HEK293 (cell line): Measurements from ENCODE around the gene SYNM.

Source experiments
- CTCF ChIA-PET: fragments of 350-600 bp; formaldehyde crosslinking; extraction: SDS; loops from one replicate; lab custom pipeline; 2021; ENCODE audit warnings: antibody characterized with exemption; lab: Yijun Ruan, JAX
- POLR2A ChIA-PET: fragments of 300-600 bp; formaldehyde crosslinking; extraction: SDS; loops from one replicate; lab custom pipeline; 2020; ENCODE audit warnings: antibody characterized with exemption, inconsistent platforms; lab: Yijun Ruan, JAX
- H3K27ac ChIP-seq: fragments of 200-500 bp; sonication (Bioruptor generic); 2 replicates; pipeline ENCODE4 v1.5.1; 2014; ENCODE audit warnings: low read depth, low read length, control low read depth, inconsistent platforms; ENCODE audit errors: extremely low read depth
- H3K36me3 ChIP-seq, 2 experiments: fragments of 200-500 bp in 1 of 2; sonication (Bioruptor generic) in 1 of 2; 1 replicate in 1 of 2; 2 replicates in 1 of 2; pipeline ENCODE4 v1.5.1; 2014 to 2017; ENCODE audit warnings: inconsistent platforms in 2 of 2, low read length in 2 of 2; ENCODE audit not compliant: control insufficient read depth in 2 of 2, insufficient read depth in 1 of 2
- H3K4me1 ChIP-seq: fragments of 200-500 bp; sonication (Bioruptor generic); 2 replicates; pipeline ENCODE4 v1.5.1; 2014; ENCODE audit warnings: mild to moderate bottlenecking, low read length, inconsistent platforms; ENCODE audit not compliant: control insufficient read depth, insufficient read depth
- H3K4me3 ChIP-seq: 2 replicates; pipeline ENCODE4 v1.5.1; 2011; ENCODE audit warnings: low read depth, mild to moderate bottlenecking, control low read depth, low read length, moderate library complexity
- H3K9me3 ChIP-seq: fragments of 200-500 bp; sonication (Bioruptor generic); 2 replicates; pipeline ENCODE4 v1.5.1; 2014; ENCODE audit warnings: low read depth, low read length, inconsistent platforms; ENCODE audit not compliant: control insufficient read depth, insufficient read depth
- BCL11A ChIP-seq: fragments of 450-650 bp; formaldehyde crosslinking; IDR thresholded peaks from 2 replicates; pipeline ENCODE4 v1.5.1; 2016; ENCODE audit warnings: low read depth, missing biosample characterization, missing genetic modification characterization
- GLI2 ChIP-seq: fragments of 450-650 bp; formaldehyde crosslinking; IDR thresholded peaks from 2 replicates; pipeline ENCODE4; 2017; ENCODE audit warnings: missing biosample characterization, missing genetic modification characterization, low read depth, borderline replicate concordance
- GLI4 ChIP-seq: fragments of 450-650 bp; formaldehyde crosslinking; IDR thresholded peaks from 2 replicates; pipeline ENCODE4 v1.5.1; 2016; ENCODE audit warnings: missing biosample characterization, missing genetic modification characterization
- MEIS1 ChIP-seq: sonication (generic); formaldehyde crosslinking; IDR thresholded peaks from 2 replicates; pipeline ENCODE4 v1.8.1; 2022; ENCODE audit warnings: missing genetic modification reagents, mild to moderate bottlenecking, borderline replicate concordance
- PATZ1 ChIP-seq: fragments of 450-650 bp; formaldehyde crosslinking; IDR thresholded peaks from 2 replicates; pipeline ENCODE4 v1.5.1; 2016; ENCODE audit warnings: missing biosample characterization, missing genetic modification characterization
- PRDM1 ChIP-seq: fragments of 450-650 bp; formaldehyde crosslinking; IDR thresholded peaks from 2 replicates; pipeline ENCODE4; 2016; ENCODE audit warnings: missing biosample characterization, missing genetic modification characterization
- PRDM4 ChIP-seq: fragments of 450-650 bp; formaldehyde crosslinking; IDR thresholded peaks from 2 replicates; pipeline ENCODE4 v1.5.1; 2017; ENCODE audit warnings: missing biosample characterization, missing genetic modification characterization
- RBAK ChIP-seq: fragments of 450-650 bp; formaldehyde crosslinking; IDR thresholded peaks from 2 replicates; pipeline ENCODE4 v1.5.1; 2016; ENCODE audit warnings: missing biosample characterization, missing genetic modification characterization
- SCRT2 ChIP-seq: fragments of 450-650 bp; formaldehyde crosslinking; IDR thresholded peaks from 2 replicates; pipeline ENCODE4 v1.5.1; 2016; ENCODE audit warnings: missing biosample characterization, missing genetic modification characterization
- ZBTB17 ChIP-seq: fragments of 450-650 bp; formaldehyde crosslinking; IDR thresholded peaks from 2 replicates; pipeline ENCODE4 v1.5.1; 2016; ENCODE audit warnings: missing biosample characterization, missing genetic modification characterization
- ZFP3 ChIP-seq: fragments of 450-650 bp; formaldehyde crosslinking; IDR thresholded peaks from 2 replicates; pipeline ENCODE4 v1.5.1; 2016; ENCODE audit warnings: low read depth, missing biosample characterization, missing genetic modification characterization
- ZFP69B ChIP-seq: fragments of 450-650 bp; formaldehyde crosslinking; IDR thresholded peaks from 2 replicates; pipeline ENCODE4 v1.5.1; 2016; ENCODE audit warnings: missing biosample characterization, missing genetic modification characterization
- ZNF155 ChIP-seq: fragments of 450-650 bp; formaldehyde crosslinking; IDR thresholded peaks from 2 replicates; pipeline ENCODE4 v1.5.1; 2016; ENCODE audit warnings: missing biosample characterization, missing genetic modification characterization
- ZNF248 ChIP-seq: fragments of 450-650 bp; formaldehyde crosslinking; IDR thresholded peaks from 2 replicates; pipeline ENCODE4 v1.5.1; 2017; ENCODE audit warnings: missing biosample characterization, missing genetic modification characterization
- ZNF274 ChIP-seq, 2 experiments: fragments of 200-500 bp in 1 of 2; fragments of 450-650 bp in 1 of 2; sonication (Bioruptor generic) in 1 of 2; formaldehyde crosslinking in 1 of 2; IDR thresholded peaks; 2 replicates each; pipeline versions ENCODE4 v1.5.1 to v1.6.1; 2014 to 2016; ENCODE audit warnings: borderline replicate concordance in 1 of 2, inconsistent platforms in 1 of 2, low read length in 1 of 2, missing biosample characterization in 1 of 2, missing genetic modification characterization in 1 of 2
- ZNF280D ChIP-seq: fragments of 450-650 bp; formaldehyde crosslinking; IDR thresholded peaks from 2 replicates; pipeline ENCODE4 v1.5.1; 2016; ENCODE audit warnings: missing biosample characterization, missing genetic modification characterization
- ZNF292 ChIP-seq: fragments of 450-650 bp; formaldehyde crosslinking; IDR thresholded peaks from 2 replicates; pipeline ENCODE4 v1.5.1; 2016; ENCODE audit warnings: low read depth, missing biosample characterization, missing genetic modification characterization, borderline replicate concordance
- ZNF701 ChIP-seq: fragments of 450-650 bp; formaldehyde crosslinking; IDR thresholded peaks from 2 replicates; pipeline ENCODE4 v1.5.1; 2016; ENCODE audit warnings: missing biosample characterization, missing genetic modification characterization

The SYNM gene

GRCh38 chr15:99172989-99173388 lies 68.1 kb downstream of the SYNM start (continued):
- TF ChIP-seq PRDM4 (tag by site-specific recombination) (no peak), ZNF248 (tag by site-specific recombination) (no peak), ZNF292 (tag by site-specific recombination) (no peak), RBAK (no peak), MEIS1 (no peak), ZNF701 (no peak), ZNF155 (tag by site-specific recombination) (no peak)

GRCh38 chr15:99174567-99175395 lies 69.9 kb downstream of the SYNM start:
- Histone ChIP-seq H3K4me3 (no peak overlapping the region), H3K4me1 (peaks cover 3% of the 10 kb centered on the region; the same call in 1 of the 2 replicates)
- CTCF ChIA-PET: interaction anchor here (1.2 kb wide), 1 partner anchor 69 kb away, joined by 3 read pairs; no protein-coding TSS in a partner anchor
- POLR2A ChIA-PET: interaction anchor here (0.6 kb wide), 1 partner anchor 38 kb away, joined by 4 read pairs; no protein-coding TSS in a partner anchor
- TF ChIP-seq GLI4 (no peak), SCRT2 (tag by site-specific recombination) (0 out of 2 replicates have a peak, but pooled peaks have one; percentile 12), ZNF274 (IDR thresholded peaks at IDR 0.05; ENCODE audit: low read length) (no peak), ZNF274 (tag by site-specific recombination; IDR thresholded peaks at IDR 0.05; ENCODE audit: borderline replicate concordance) (no peak), ZFP3 (tag by site-specific recombination) (no peak)
- TF ChIP-seq, all 188 proteins: peak for 1
- H3K36me3 ChIP-seq: peaks cover 7 to 37% of the 10 kb centered on the region in 2 experiments; a peak in 2 of 3 replicates
- no peaks in the 10 kb centered on the region for H3K9me3 ChIP-seq
- no peak overlapping the region for H3K27ac ChIP-seq

- no peak overlapping the region for H3K4me3 ChIP-seq
- peaks cover 7 to 28% of the 10 kb centered on the region in 2 experiments; a peak in 2 of 3 replicates for H3K36me3 ChIP-seq
- H3K9me3 ChIP-seq: no peaks in the 10 kb centered on the region
- H3K4me1 ChIP-seq: peaks cover 3% of the 10 kb centered on the region; the same call in 1 of the 2 replicates
- ChIA-PET CTCF (interaction anchor here (0.6 to 0.9 kb wide), 2 partner anchors 37 to 750 kb away, joined by 3 read pairs; no protein-coding TSS in a partner anchor), POLR2A (no interaction called here)
- no peak overlapping the region for H3K27ac ChIP-seq
- TF ChIP-seq ZBTB17 (tag by site-specific recombination) (peak; percentile 97), PRDM1 (no peak)
Measured at GRCh38 chr15:99176757-99177156, 71.9 kb downstream of the SYNM start.

GRCh38 chr15:99177679-99178078 lies 72.8 kb downstream of the SYNM start:
- POLR2A ChIA-PET: no interaction called here
- Histone ChIP-seq H3K4me1 (peaks cover 3% of the 10 kb centered on the region; the same call in 1 of the 2 replicates), H3K4me3 (no peak overlapping the region), H3K36me3 (peaks cover 7 to 23% of the 10 kb centered on the region in 2 experiments; a peak in 2 of 3 replicates), H3K9me3 (no peaks in the 10 kb centered on the region), H3K27ac (no peak overlapping the region)
- TF ChIP-seq PATZ1 (no peak), ZFP69B (tag by site-specific recombination) (no peak), GLI2 (no peak), BCL11A (tag by site-specific recombination) (no peak), ZNF280D (no peak)
- CTCF ChIA-PET: interaction anchor here (0.7 to 1.5 kb wide), 2 partner anchors 11 to 77 kb away, joined by 3 read pairs; no protein-coding TSS in a partner anchor
